ENCODE measurements around the gene PLSCR1.
"Not testable (repeated sequence)": the region's sequence is repeated elsewhere in the genome, so short reads cannot be mapped to it uniquely, and the experiment has no call there.

PLSCR1 gene

GRCh38 chr3:146513386-146514051, 30.9 kb downstream of the PLSCR1 start:
- DNase-seq (ENCODE audit: low spot score): no peak

GRCh38 chr3:146511402-146512134, 32.8 kb downstream of the PLSCR1 start:
- no peak for DNase-seq (ENCODE audit: low spot score)

DNA sequence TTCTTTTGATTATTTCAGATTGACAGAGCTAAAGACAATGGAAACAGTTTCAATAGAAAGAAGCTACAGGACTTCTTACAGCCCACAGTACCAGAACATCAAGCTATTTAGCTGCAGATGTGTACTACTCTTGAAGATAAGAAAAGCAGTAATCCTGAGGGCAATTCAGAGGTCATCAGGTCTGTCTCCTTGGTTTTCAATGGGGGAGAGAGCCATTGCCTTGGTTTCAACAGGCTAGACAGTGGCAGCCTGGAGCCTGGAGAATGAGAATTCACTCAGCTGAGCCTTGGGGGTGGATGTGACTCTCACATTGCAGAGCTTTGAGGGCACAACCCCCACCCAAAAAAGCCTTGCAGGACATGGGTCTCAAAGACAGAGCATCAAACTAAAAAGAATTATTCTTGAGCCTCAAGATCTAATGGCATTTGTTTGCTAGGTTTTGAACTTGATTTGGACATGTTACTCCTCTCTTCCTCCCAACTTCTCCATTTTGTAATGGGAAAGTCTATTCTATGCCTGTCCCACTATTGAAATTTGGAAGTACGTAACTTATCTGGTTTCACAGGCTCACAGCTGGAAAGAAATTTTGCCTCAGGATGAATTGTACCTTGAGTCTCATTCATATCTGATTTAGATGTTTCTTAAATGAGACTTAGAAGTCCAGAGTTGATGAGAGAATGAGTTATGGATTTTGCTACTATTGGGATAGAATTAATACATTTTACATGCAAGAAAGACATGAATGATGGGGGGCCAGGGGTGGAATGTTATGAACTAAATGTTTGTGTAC, 36.9 kb downstream of the PLSCR1 start:
- DNase-seq (ENCODE audit: low spot score): no peak

DNA sequence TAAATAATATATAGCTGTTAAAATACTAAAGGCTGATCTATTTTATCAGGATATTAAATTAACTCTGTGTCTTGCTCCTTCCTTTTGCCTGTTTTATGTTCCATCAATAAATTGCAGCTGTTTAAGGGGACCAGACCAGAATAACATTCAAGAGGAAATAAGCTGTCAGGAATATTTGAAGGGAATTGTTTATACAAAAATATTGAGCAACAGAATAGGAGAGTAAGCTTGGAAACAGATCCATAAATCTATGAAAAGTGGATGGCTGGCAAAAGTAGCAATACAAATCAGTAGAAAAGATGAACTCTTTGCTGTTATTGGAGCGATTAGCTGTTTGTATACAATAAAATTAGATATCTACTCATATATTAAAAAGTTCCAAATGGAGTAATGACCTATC, 38.9 kb downstream of the PLSCR1 start:
- DNase-seq (ENCODE audit: low spot score): no peak

GRCh38 chr3:146504498-146505197, 39.8 kb downstream of the PLSCR1 start:
- no peak for DNase-seq (ENCODE audit: low spot score)

GRCh38 chr3:146503461-146504202, 40.8 kb downstream of the PLSCR1 start:
- no peak for DNase-seq (ENCODE audit: low spot score)

DNA sequence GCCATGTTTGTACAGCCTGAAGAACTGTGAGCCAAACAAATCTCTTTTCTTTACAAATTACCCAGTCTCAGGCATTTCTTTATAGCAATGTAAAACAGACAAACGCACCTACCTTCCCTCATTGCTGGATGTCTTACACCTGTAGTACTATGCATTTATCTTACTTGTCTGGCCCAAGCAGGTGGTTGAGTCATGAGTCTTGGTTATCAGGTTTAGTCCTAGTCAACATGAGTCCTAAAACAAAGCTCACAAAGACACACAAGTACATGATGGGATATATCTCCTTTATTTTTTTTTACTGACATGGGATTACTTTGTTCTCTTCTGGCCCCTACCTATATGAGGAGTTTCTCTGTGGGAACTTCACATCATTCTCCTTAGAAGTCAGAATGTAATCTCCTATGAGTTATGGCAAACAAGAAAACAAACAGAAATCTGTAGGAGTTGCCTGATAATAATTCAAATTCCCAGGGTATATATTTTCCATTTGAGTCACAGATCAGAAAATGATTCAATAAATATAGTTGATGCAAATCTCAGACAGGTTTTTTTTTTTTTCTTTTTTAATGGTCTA, 41.4 kb downstream of the PLSCR1 start:
- no peak for DNase-seq (ENCODE audit: low spot score)

DNA sequence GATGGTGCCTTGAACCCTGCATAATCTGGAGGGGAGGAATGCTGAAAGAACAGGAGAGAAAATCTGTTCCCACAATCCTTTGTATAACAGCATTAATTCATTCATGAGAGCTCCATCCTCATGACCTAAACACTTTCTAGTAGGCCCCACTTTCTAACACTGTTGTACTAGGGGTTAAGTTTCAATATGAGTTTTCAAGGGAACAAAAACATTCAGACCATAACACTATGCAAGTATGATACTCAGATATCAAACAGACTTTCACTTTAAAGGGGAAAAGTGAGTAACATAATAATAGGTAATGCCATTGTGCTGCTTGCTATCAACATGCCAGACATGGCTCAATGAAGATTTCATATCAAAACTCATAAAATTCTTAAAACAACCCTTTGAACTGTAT, 42.7 kb downstream of the PLSCR1 start:
- no peak for DNase-seq (ENCODE audit: low spot score)

DNA sequence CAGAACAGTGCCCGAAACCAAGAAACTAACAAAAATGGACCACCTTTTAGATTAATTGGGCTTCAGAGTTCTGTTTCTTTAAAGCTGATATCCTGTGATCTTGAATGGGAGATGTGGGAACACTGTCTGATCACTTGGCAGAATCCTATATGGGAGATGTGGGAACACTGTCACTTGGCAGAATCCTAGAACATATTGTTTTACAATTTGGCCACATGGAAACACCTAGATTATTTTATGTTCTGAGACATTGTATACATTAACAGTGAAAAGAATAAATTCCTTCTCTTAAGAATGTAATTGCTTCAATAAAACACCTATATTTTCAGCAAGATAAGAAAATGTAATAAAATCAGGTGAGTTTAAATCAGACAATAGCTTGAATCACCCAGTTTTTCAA, 44.7 kb downstream of the PLSCR1 start:
- no peak for DNase-seq (ENCODE audit: low spot score)

- no peak for DNase-seq (ENCODE audit: low spot score)
Observed at GRCh38 chr3:146498002-146498736, 46.2 kb downstream of the PLSCR1 start.

DNA sequence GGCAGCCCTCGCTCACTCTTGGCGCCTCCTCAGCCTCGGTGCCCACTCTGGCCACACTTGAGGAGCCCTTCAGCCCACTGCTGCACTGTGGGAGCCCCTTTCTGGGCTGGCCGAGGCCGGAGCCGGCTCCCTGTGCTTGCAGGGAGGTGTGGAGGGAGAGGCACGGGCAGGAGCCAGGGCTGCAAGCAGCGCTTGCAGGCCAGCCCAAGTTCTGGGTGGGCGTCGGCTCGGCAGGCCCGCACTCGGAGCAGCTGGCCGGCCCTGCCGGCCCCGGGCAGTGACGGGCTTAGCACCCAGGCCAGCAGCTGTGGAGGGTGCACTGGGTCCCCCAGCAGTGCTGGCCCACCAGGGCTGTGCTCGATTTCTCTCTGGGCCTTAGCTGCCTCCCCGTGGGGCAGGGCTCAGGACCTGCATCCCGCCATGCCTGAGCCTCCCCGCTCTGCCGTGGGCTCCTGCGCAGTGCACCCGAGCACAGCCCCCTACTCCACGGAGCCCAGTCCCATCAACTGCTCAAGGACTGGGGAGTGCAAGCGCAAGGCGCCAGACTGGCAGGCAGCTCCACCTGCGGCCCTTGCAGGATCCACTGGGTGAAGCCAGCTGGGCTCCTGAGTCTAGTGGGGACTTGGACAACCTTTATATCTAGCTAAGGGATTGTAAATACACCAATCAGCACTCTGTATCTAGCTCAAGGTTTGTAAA, 47.1 kb downstream of the PLSCR1 start:
- DNase-seq (ENCODE audit: low spot score): not testable (repeated sequence)

- DNase-seq (ENCODE audit: low spot score): no peak
Observed at GRCh38 chr3:146496726-146497125, 47.7 kb downstream of the PLSCR1 start.

GRCh38 chr3:146496251-146496650, 48.2 kb downstream of the PLSCR1 start:
- no peak for DNase-seq (ENCODE audit: low spot score)

- DNase-seq (ENCODE audit: low spot score): no peak
Observed at GRCh38 chr3:146493761-146494160, 50.6 kb downstream of the PLSCR1 start.

- no peak for DNase-seq (ENCODE audit: low spot score)
Observed at GRCh38 chr3:146493221-146493620, 51.2 kb downstream of the PLSCR1 start.

GRCh38 chr3:146491303-146491702, 53.1 kb downstream of the PLSCR1 start:
- no peak for DNase-seq (ENCODE audit: low spot score)

DNA sequence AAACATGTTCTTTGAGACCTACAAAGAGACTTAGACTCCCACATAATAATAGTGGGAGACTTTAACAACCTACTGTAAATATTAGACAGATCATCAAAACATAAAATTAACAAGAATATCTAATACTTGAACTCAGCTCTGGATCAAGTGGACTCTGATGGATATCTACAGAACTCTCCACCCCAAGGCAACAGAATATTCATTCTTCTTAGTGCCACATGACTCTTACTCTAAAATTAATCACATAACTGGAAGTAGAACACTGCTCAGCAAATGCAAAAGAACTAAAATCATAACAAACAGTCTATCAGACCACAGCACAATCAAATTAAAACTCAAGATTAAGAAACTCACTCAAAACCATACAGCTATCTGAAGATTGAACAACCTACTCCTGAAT, 59.1 kb downstream of the PLSCR1 start:
- DNase-seq (ENCODE audit: low spot score): no peak

DNA sequence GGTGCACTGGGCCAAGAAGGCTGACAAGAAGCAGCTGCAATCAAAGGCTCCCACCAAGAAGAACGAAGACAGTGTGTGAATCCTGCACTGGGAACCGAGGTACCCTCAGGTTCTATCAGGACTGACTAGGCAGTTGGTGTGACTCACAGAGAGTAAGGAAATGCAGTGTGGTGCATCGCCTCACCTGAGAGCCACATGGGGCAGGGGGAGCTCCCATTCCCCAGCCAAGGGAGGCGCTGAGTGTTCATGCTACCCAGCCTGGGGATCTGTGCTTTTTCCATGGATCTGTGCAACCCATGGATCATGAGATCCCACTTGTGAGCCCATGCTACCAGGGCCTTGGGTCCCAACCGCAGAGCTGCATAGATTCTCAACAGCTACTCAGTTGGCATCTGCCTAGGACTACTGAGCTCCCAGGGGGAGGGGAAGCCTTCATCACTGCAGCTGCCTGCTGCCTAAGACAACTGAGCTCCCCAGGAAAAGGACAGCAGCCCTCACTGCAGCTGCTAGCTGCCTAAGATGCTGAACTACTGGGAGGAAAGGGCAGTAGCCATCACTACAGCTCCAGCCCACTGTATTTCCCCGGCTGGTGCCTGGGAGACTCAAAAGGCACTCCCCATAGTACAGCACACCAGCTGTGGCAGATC, 68.2 kb downstream of the PLSCR1 start:
- DNase-seq (ENCODE audit: low spot score): no peak

GRCh38 chr3:146474976-146475375, 69.4 kb downstream of the PLSCR1 start:
- not testable (repeated sequence) for DNase-seq (ENCODE audit: low spot score)
